ENCODE data around the gene PHLDB2. TPM values are rescaled to one million over a fixed set of nuclear protein-coding genes. Genes with fewer than 3 reads are reported as not detected.

PHLDB2 gene
- polyA plus RNA-seq, 3 donors, result 77.8 to 117 (median 94.6) TPM

GRCh38 chr3:111864821-111865656 is 6.0 kb downstream of the PHLDB2 start:
- no peak for DNase-seq (ENCODE audit: extremely low read depth in 1 of 11, low read depth in 9 of 11, low spot score in 4 of 11)

- DNase-seq (ENCODE audit: extremely low read depth in 1 of 11, low read depth in 9 of 11, low spot score in 4 of 11), result no peak
These were observed 8.9 kb downstream of the PHLDB2 start for GRCh38 chr3:111867889-111868426.

GRCh38 chr3:111870620-111871019 is 11.6 kb downstream of the PHLDB2 start:
- no peak for DNase-seq (ENCODE audit: extremely low read depth in 1 of 11, low read depth in 9 of 11, low spot score in 4 of 11)

GRCh38 chr3:111871809-111872623 is 13.0 kb downstream of the PHLDB2 start:
- no peak for DNase-seq (ENCODE audit: extremely low read depth in 1 of 11, low read depth in 9 of 11, low spot score in 4 of 11)

- DNase-seq (ENCODE audit: extremely low read depth in 1 of 11, low read depth in 9 of 11, low spot score in 4 of 11), result no peak
These were observed 13.9 kb downstream of the PHLDB2 start for GRCh38 chr3:111872979-111873378.

- DNase-seq (ENCODE audit: extremely low read depth in 1 of 11, low read depth in 9 of 11, low spot score in 4 of 11), result no peak
These were observed 15.2 kb downstream of the PHLDB2 start for GRCh38 chr3:111874177-111874820.

GRCh38 chr3:111881480-111881879 is 22.4 kb downstream of the PHLDB2 start:
- DNase-seq (ENCODE audit: extremely low read depth in 1 of 11, low read depth in 9 of 11, low spot score in 4 of 11), result no peak

GRCh38 chr3:111882194-111882593 is 23.1 kb downstream of the PHLDB2 start:
- DNase-seq (ENCODE audit: extremely low read depth in 1 of 11, low read depth in 9 of 11, low spot score in 4 of 11), result no peak

GRCh38 chr3:111882799-111883198 is 23.7 kb downstream of the PHLDB2 start:
- DNase-seq (ENCODE audit: extremely low read depth in 1 of 11, low read depth in 9 of 11, low spot score in 4 of 11), result no peak

GRCh38 chr3:111884411-111885018 is 25.4 kb downstream of the PHLDB2 start:
- DNase-seq (ENCODE audit: extremely low read depth in 1 of 11, low read depth in 9 of 11, low spot score in 4 of 11), result no peak

- no peak for DNase-seq (ENCODE audit: extremely low read depth in 1 of 11, low read depth in 9 of 11, low spot score in 4 of 11)
These were observed 26.5 kb downstream of the PHLDB2 start for GRCh38 chr3:111885578-111885977.

- DNase-seq (ENCODE audit: extremely low read depth in 1 of 11, low read depth in 9 of 11, low spot score in 4 of 11), result no peak
These were observed 31.1 kb downstream of the PHLDB2 start for GRCh38 chr3:111890051-111890580.

- no peak for DNase-seq (ENCODE audit: extremely low read depth in 1 of 11, low read depth in 9 of 11, low spot score in 4 of 11)
These were observed 33.0 kb downstream of the PHLDB2 start for GRCh38 chr3:111892070-111892469.

- DNase-seq (ENCODE audit: extremely low read depth in 1 of 11, low read depth in 9 of 11, low spot score in 4 of 11), result no peak
These were observed 36.0 kb downstream of the PHLDB2 start for GRCh38 chr3:111895071-111895470.

GRCh38 chr3:111899966-111900365 is 40.9 kb downstream of the PHLDB2 start:
- no peak for DNase-seq (ENCODE audit: extremely low read depth in 1 of 11, low read depth in 9 of 11, low spot score in 4 of 11)

- DNase-seq (ENCODE audit: extremely low read depth in 1 of 11, low read depth in 9 of 11, low spot score in 4 of 11), result no peak
These were observed 42.6 kb downstream of the PHLDB2 start for GRCh38 chr3:111901637-111902036.

GRCh38 chr3:111902534-111902933 is 43.5 kb downstream of the PHLDB2 start:
- no peak for DNase-seq (ENCODE audit: extremely low read depth in 1 of 11, low read depth in 9 of 11, low spot score in 4 of 11)

- no peak for DNase-seq (ENCODE audit: extremely low read depth in 1 of 11, low read depth in 9 of 11, low spot score in 4 of 11)
These were observed 44.0 kb downstream of the PHLDB2 start for GRCh38 chr3:111903067-111903511.

All from renal cortex interstitium (tissue), 11 donors.